ENCODE data around the gene LMX1B. TPM values are rescaled to one million over a fixed set of nuclear protein-coding genes. Genes with fewer than 3 reads are reported as not detected.
A peak's percentile ranks its signal among the peaks of the same experiment; 100 is the strongest.

LMX1B gene
- total RNA-seq, 1 experiment from 2014 or later, result 12.4 TPM

DNA sequence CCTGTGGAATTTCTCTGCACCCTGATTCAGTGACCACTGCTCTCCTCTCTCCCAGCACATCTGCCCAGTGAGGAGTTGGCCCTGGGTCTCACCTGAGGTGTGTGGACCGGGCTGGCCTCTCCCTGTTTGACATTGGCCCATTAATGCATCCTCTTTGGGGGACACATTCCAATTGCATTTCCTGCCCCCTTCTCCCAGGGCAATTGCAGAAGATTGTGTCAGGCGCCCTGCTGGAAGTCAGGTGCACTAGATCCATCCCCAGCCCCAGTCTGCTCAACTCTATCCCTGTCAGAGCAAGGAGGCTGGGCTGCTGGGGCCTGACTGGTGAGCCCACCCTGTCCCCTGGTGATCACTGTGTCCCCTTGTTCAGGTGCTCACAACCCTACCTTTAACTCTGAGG, 84.5 kb downstream of the LMX1B start:
- DNase-seq (ENCODE audit: low spot score) (peak; percentile 5), ATAC-seq (no peak)
- TF ChIP-seq JUN (CRISPR knock-in tag; IDR thresholded peaks at IDR 0.05) (no peak), JAZF1 (CRISPR knock-in tag; IDR thresholded peaks at IDR 0.05) (no peak), SOX15 (CRISPR knock-in tag; IDR thresholded peaks at IDR 0.05) (no peak), ZNF416 (CRISPR knock-in tag; IDR thresholded peaks at IDR 0.05) (no peak), CREM (CRISPR knock-in tag; IDR thresholded peaks at IDR 0.05) (no peak), CBFB (CRISPR knock-in tag; IDR thresholded peaks at IDR 0.05; ENCODE audit: low read depth) (no peak), FOXJ3 (CRISPR knock-in tag; IDR thresholded peaks at IDR 0.05; ENCODE audit: borderline replicate concordance) (no peak), IRF2 (CRISPR knock-in tag; IDR thresholded peaks at IDR 0.05; ENCODE audit: borderline replicate concordance, low read depth) (no peak), HMGA2 (CRISPR knock-in tag; IDR thresholded peaks at IDR 0.05) (no peak), MYBL2 (CRISPR knock-in tag; IDR thresholded peaks at IDR 0.05) (no peak)
- TF ChIP-seq, protein P1, sequence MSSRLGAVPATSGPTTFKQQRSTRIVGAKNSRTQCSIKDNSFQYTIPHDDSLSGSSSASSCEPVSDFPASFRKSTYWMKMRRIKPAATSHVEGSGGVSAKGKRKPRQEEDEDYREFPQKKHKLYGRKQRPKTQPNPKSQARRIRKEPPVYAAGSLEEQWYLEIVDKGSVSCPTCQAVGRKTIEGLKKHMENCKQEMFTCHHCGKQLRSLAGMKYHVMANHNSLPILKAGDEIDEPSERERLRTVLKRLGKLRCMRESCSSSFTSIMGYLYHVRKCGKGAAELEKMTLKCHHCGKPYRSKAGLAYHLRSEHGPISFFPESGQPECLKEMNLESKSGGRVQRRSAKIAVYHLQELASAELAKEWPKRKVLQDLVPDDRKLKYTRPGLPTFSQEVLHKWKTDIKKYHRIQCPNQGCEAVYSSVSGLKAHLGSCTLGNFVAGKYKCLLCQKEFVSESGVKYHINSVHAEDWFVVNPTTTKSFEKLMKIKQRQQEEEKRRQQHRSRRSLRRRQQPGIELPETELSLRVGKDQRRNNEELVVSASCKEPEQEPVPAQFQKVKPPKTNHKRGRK (CRISPR knock-in tag; IDR thresholded peaks at IDR 0.05; ENCODE audit: borderline replicate concordance), result no peak
- TF ChIP-seq, protein P2, sequence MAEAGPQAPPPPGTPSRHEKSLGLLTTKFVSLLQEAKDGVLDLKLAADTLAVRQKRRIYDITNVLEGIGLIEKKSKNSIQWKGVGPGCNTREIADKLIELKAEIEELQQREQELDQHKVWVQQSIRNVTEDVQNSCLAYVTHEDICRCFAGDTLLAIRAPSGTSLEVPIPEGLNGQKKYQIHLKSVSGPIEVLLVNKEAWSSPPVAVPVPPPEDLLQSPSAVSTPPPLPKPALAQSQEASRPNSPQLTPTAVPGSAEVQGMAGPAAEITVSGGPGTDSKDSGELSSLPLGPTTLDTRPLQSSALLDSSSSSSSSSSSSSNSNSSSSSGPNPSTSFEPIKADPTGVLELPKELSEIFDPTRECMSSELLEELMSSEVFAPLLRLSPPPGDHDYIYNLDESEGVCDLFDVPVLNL (CRISPR knock-in tag; IDR thresholded peaks at IDR 0.05; ENCODE audit: borderline replicate concordance, low read depth), result no peak
- TF ChIP-seq, protein P3, sequence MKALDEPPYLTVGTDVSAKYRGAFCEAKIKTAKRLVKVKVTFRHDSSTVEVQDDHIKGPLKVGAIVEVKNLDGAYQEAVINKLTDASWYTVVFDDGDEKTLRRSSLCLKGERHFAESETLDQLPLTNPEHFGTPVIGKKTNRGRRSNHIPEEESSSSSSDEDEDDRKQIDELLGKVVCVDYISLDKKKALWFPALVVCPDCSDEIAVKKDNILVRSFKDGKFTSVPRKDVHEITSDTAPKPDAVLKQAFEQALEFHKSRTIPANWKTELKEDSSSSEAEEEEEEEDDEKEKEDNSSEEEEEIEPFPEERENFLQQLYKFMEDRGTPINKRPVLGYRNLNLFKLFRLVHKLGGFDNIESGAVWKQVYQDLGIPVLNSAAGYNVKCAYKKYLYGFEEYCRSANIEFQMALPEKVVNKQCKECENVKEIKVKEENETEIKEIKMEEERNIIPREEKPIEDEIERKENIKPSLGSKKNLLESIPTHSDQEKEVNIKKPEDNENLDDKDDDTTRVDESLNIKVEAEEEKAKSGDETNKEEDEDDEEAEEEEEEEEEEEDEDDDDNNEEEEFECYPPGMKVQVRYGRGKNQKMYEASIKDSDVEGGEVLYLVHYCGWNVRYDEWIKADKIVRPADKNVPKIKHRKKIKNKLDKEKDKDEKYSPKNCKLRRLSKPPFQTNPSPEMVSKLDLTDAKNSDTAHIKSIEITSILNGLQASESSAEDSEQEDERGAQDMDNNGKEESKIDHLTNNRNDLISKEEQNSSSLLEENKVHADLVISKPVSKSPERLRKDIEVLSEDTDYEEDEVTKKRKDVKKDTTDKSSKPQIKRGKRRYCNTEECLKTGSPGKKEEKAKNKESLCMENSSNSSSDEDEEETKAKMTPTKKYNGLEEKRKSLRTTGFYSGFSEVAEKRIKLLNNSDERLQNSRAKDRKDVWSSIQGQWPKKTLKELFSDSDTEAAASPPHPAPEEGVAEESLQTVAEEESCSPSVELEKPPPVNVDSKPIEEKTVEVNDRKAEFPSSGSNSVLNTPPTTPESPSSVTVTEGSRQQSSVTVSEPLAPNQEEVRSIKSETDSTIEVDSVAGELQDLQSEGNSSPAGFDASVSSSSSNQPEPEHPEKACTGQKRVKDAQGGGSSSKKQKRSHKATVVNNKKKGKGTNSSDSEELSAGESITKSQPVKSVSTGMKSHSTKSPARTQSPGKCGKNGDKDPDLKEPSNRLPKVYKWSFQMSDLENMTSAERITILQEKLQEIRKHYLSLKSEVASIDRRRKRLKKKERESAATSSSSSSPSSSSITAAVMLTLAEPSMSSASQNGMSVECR (CRISPR knock-in tag; IDR thresholded peaks at IDR 0.05; ENCODE audit: borderline replicate concordance), result no peak
- TF ChIP-seq, protein P4, sequence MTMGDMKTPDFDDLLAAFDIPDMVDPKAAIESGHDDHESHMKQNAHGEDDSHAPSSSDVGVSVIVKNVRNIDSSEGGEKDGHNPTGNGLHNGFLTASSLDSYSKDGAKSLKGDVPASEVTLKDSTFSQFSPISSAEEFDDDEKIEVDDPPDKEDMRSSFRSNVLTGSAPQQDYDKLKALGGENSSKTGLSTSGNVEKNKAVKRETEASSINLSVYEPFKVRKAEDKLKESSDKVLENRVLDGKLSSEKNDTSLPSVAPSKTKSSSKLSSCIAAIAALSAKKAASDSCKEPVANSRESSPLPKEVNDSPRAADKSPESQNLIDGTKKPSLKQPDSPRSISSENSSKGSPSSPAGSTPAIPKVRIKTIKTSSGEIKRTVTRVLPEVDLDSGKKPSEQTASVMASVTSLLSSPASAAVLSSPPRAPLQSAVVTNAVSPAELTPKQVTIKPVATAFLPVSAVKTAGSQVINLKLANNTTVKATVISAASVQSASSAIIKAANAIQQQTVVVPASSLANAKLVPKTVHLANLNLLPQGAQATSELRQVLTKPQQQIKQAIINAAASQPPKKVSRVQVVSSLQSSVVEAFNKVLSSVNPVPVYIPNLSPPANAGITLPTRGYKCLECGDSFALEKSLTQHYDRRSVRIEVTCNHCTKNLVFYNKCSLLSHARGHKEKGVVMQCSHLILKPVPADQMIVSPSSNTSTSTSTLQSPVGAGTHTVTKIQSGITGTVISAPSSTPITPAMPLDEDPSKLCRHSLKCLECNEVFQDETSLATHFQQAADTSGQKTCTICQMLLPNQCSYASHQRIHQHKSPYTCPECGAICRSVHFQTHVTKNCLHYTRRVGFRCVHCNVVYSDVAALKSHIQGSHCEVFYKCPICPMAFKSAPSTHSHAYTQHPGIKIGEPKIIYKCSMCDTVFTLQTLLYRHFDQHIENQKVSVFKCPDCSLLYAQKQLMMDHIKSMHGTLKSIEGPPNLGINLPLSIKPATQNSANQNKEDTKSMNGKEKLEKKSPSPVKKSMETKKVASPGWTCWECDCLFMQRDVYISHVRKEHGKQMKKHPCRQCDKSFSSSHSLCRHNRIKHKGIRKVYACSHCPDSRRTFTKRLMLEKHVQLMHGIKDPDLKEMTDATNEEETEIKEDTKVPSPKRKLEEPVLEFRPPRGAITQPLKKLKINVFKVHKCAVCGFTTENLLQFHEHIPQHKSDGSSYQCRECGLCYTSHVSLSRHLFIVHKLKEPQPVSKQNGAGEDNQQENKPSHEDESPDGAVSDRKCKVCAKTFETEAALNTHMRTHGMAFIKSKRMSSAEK (CRISPR knock-in tag; IDR thresholded peaks at IDR 0.05; ENCODE audit: borderline replicate concordance), result no peak
- H3K4me3 Mint-ChIP-seq, result no peak overlapping the region
- no peak overlapping the region for H3K27ac Mint-ChIP-seq
- CTCF ChIA-PET, result interaction anchor here (16.1 kb wide), 1 partner anchor 82 kb away, joined by 734 read pairs; no protein-coding TSS in a partner anchor
- peaks cover 24% of the 10 kb centered on the region for H3K27me3 Mint-ChIP-seq (ENCODE audit: low read depth)
- POLR2A ChIA-PET, result no interaction called here
- no peaks in the 10 kb centered on the region; the same call in none of the 2 replicates for H3K4me1 Mint-ChIP-seq
- no peaks in the 10 kb centered on the region for H3K9me3 Mint-ChIP-seq
- H3K36me3 Mint-ChIP-seq, result no peaks in the 10 kb centered on the region

DNA sequence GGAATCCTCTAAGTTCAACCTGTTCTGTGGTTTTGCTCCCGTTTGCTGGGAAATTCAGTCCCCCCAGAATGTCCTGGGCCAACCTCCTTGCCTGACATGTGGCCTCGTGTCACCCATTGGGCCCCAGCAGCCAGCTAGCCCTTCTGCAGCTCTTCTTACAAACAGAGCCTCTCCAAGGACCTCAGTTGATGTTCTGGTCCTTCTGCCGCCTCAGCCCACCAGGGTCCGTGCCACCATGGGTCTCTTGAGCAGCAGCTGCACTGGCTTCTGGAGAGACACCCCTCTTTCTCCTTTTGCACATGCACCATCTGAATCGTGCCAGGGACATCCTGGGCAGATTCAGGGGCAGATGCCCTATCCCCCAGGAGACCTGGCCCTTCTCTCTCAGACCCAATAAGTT, 85.0 kb downstream of the LMX1B start:
- Mint-ChIP-seq H3K27me3 (ENCODE audit: low read depth) (peaks cover 29% of the 10 kb centered on the region), H3K9me3 (no peaks in the 10 kb centered on the region), H3K36me3 (no peaks in the 10 kb centered on the region), H3K4me1 (no peaks in the 10 kb centered on the region; the same call in none of the 2 replicates), H3K4me3 (no peak overlapping the region), H3K27ac (no peak overlapping the region)
- no peak for DNase-seq (ENCODE audit: low spot score)
- ChIA-PET CTCF (interaction anchor here (16.1 kb wide), 1 partner anchor 82 kb away, joined by 734 read pairs; no protein-coding TSS in a partner anchor), POLR2A (no interaction called here)
- no peak for ATAC-seq
- TF ChIP-seq TCF7 (CRISPR knock-in tag; IDR thresholded peaks at IDR 0.05; ENCODE audit: low read depth) (no peak), GRHL2 (CRISPR knock-in tag; IDR thresholded peaks at IDR 0.05; ENCODE audit: insufficient replicate concordance, severe bottlenecking) (no peak), ATF1 (CRISPR knock-in tag; IDR thresholded peaks at IDR 0.05) (no peak), ZNF219 (CRISPR knock-in tag; IDR thresholded peaks at IDR 0.05; ENCODE audit: borderline replicate concordance) (no peak), ZNF396 (CRISPR knock-in tag; IDR thresholded peaks at IDR 0.05; ENCODE audit: borderline replicate concordance) (no peak), OVOL2 (CRISPR knock-in tag; IDR thresholded peaks at IDR 0.05; ENCODE audit: borderline replicate concordance) (no peak), ZNF263 (CRISPR knock-in tag; IDR thresholded peaks at IDR 0.05; ENCODE audit: low read depth) (no peak), NFYB (CRISPR knock-in tag; conservative IDR thresholded peaks at IDR 0.05; ENCODE audit: low read depth) (no peak), FOXK1 (CRISPR knock-in tag; IDR thresholded peaks at IDR 0.05) (no peak)
- TF ChIP-seq, protein P5, sequence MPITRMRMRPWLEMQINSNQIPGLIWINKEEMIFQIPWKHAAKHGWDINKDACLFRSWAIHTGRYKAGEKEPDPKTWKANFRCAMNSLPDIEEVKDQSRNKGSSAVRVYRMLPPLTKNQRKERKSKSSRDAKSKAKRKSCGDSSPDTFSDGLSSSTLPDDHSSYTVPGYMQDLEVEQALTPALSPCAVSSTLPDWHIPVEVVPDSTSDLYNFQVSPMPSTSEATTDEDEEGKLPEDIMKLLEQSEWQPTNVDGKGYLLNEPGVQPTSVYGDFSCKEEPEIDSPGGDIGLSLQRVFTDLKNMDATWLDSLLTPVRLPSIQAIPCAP (CRISPR knock-in tag; IDR thresholded peaks at IDR 0.05), result no peak

Data from WTC11 (cell line).